HG03025 (cell line): ENCODE data around the gene PTPN7.
"Not testable (repeated sequence)": the region's sequence is repeated elsewhere in the genome, so short reads cannot be mapped to it uniquely, and the experiment has no call there.

ENCODE experiments used
- ATAC-seq: cut with Tn5 transposase; IDR thresholded peaks from one replicate; pipeline ENCODE4 v1.9.1; 2021; ENCODE audit warnings: mild to moderate bottlenecking, moderate library complexity; ENCODE audit not compliant: unreplicated experiment, low FRiP score

PTPN7 gene

DNA sequence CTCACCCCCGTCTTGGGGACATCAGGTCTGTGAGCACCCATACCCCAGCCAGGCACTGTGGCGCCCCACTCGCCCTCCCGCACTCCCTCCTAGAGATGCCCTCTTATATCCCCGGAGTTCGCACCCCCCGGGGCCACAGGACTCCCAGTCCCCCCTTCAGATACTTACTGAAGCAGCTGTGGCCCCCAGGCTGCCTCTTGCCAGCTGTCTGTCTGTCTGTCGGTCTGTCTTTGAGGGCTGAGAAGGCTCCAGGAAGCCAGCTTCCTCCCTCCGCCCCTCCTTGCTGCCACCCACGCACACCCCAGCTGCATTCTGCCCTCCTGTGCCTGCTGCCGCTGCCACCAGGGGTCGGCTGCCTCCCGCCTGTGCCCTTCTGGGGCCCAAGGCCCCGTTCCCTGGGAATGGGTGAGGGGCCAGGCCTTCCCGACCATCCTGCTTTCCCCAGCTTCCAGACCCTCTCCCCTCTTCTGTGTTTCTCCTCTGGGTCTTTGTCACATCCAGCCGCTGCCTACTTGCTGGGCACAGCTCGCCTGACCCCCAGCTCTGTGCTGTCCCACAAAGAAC lies at the start of gene PTPN7:
Gene PTPN7, minus strand, starts transcription at position 226 of the 564 bp plus-strand sequence. CDS start 1,200 bp downstream, outside the sequence.
- ATAC-seq: no peak

DNA sequence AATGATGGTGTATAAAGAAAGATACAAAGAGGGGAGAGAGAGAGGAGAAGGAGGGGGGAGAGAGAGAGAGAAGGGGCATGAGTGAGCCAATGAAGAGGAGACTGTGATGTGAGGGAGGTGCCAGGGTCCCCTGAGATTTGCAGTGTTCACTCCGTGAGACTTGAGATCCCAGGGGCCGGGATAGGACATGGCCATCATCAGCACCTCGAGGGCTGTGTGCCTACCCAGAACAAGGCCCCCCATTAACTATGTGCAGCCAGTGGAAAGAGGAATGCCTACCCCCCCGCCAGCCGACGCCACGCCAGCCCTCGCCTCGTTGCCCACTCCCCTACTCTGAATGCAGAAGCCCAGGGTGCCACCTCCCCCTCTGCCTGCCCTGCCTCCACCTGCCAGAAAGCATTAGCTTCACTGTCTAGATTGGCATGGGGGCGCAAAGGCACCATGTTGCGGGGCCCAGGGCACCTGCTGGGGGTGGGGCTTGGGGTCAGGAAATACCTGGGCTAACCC lies 48.0 kb upstream of the PTPN7 start:
- no peak for ATAC-seq

DNA sequence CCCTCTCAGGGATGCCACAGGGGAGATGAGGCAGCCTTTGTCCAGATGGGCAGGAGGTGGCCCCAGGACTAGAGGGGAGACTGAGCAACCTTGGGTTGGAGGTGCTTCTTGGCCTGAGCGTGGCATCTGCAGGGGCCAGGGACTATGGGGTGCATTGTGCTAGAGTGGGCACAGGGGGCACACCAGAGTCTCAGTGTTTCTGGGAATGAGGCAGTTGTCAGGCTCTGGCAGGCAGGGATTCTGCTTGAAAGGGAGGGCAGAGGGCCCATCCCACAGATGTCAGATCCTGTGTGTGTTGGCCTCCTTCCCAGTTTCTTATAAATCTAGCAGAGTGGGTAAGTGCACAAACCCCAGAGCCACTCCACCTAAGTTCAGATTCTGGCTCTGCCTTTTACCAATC lies 46.9 kb upstream of the PTPN7 start:
- ATAC-seq: no peak

DNA sequence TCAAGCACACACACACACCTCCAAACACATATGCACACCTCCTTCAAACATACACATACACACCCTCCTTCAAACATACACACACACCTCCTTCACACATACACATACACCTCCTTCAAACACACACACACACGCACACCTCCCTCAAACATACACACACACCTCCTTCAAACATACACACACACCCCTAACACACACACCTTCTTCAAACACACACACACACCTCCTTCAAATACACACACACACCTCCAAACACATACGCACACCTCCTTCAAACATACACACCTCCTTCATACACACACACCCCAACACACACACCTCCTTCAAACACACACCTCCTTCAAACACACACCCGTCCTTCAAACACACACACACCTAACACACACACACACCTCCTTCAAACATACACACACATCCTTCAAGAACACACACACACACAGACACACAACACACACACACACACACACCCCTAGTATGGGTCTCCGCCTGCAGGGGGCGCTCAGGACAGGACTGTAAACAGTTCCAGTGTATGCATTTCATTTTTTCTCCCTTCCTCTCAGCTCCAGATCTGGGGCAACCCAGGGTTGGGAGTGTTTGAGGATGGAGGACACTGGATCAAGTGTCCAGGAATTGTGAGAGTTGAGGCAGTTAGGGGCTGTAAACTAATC lies 45.3 kb upstream of the PTPN7 start:
- ATAC-seq: no peak

DNA sequence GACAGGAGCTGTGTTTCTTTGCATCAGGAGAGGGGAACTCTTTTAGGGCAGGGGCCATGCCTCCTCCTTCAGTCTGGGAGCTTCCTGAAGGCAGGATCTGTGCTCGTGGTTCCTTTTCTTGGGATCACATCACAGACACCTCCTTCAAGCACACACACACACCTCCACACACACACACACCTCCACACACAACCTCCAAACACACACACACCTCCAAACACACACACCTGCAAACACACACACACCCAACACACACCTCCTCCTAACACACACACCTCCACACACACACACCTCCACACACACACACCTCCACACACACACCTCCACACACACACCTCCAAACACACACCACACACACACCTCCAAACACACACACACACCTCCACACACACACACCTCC lies 43.7 kb upstream of the PTPN7 start:
- ATAC-seq: no peak

DNA sequence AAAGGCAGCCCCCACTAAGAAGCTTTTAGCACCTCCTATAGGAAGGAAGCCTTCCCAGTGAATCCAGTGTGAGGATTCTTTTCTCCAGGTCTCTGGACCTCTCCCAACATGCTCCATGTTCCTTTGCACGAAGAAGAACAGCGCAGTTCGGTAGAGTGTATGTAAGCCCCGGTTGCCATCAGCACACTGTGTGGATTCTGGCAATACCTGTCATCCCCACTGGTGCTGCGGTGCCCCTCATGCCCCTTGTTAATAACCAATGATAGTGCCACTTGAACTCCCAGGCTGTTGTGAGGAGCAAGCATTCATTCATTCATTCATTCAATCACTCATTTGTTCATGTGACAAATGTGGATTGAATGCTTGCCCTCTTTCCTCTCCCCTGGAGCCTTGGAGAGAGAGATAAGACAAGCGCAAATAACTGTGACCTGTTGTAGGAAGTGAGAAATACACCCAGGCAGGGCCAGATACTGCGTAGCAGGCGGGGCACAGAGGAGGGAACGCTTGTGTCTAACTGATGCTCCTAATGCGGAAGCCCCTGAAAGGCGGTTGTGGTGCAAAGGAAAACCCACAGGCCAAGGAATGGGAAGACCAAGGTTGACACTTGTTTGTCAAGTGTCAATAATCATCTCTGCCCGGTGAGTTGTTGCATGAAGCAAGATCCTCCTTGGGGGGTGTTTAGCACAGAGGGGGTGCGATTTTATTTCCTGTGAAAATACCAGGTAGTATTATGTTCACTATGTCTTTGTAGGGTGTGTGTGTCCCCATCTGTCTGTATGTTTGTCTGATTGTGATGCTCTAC lies 43.0 kb upstream of the PTPN7 start:
- no peak for ATAC-seq

DNA sequence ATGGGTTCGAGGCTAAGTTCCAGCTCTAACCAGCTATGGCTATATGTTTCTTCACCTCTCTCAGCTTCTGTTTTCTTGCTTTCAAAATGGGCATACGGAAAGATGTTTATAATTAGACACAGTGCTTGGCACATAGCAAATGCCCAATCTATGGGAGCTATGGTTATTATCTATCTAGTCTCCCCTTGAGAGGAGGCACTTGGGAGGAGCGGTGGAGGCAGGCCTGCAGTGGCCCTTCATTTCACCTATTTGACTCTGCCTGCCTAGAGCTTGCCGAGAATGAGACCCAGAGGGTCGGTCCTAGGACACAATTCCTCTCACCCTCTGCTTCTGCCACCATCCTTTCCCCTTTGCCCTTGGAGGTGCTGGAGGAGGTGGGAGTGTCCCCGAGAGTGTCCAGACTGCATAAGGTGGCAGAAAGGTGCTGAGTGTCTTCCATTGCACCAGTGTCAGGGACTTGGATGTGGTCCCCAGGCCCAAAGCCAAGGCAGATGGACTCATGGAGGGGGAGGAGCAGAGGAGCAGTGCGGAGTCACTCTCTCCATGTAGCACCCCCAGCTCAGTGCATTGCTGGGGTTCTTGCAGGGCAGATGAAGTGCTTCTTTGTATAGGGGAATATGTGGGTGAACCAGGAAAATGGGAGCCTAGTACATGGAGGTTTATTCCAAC lies 42.2 kb upstream of the PTPN7 start:
- ATAC-seq: no peak

DNA sequence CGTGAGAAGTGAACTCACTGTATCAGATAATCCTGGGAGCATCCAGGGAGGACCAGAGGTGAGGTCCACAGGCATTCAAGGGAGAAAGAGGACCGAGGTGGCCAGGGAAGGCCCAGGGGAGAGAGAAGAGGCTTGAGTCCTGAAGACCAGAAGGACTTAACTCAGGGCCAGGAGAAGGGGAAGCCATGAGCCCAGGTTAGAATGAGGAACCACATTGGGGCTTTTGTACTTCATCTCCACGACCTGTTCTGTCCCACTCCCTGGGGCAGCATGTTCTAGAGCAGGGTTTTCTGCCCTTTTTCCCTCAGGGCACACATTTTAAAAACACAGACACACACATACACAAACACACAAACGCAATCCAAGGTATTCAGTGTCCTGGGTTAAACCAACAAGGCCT lies 41.6 kb upstream of the PTPN7 start:
- ATAC-seq: no peak

DNA sequence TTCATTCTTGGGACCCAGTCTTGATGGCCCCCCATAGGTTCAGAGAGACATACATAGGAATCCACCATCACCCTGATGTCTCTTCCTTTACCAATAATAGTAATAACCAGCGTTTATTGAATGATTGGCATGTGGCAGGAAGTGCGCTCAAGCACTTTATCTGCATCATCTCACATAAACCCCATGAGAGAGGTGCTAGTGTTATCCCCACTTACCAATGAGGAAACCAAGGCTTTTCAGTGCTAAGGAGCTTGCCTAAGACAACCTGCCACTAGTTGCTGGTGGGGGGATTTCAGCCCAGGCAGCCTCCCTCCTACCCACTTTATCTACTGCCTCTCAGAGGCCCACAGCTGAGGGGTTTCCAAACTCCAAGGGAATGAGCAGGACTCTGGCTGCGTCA lies 40.9 kb upstream of the PTPN7 start:
- no peak for ATAC-seq

DNA sequence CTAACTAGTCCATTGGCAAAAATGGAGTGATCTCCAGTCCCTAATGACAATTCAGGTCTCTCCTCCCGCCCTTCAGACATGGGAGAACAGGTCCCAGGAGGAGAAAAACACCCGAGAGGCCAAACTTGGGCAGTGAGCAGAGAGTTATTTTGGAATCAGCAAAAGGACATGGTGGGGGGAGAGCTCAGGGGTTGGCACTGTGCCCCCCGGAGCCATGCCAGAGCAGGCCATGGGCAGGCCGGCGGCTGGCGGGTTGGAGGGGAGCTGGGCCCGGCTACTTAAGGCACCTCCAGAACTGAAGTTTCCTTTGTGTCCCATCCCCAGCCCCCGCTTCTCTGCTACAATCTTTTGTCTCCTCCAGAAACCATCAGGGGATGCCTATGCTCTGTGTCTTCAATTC lies 40.3 kb upstream of the PTPN7 start:
- no peak for ATAC-seq

DNA sequence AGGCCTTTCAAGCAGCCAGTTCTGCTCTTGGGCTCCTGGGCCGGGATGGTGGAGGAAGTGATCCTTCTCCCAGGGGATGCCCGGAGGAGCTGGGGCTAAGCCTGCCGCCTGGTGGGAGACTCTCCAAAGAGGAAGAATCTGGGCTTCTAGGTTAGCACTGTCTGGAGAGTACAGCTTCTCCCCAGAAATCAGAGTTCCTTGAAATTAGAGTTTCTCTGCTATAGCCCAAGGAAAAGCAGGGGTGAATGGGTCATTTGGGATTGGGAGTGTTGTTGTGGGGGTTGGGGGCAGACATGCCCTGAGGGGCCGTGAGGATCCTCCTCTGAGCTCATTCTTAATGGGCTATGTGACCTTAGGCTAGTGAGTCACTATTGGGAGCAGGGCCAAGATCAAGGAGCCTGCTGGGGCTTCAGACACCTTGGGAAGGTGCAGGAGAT lies 39.7 kb upstream of the PTPN7 start:
- ATAC-seq: no peak

DNA sequence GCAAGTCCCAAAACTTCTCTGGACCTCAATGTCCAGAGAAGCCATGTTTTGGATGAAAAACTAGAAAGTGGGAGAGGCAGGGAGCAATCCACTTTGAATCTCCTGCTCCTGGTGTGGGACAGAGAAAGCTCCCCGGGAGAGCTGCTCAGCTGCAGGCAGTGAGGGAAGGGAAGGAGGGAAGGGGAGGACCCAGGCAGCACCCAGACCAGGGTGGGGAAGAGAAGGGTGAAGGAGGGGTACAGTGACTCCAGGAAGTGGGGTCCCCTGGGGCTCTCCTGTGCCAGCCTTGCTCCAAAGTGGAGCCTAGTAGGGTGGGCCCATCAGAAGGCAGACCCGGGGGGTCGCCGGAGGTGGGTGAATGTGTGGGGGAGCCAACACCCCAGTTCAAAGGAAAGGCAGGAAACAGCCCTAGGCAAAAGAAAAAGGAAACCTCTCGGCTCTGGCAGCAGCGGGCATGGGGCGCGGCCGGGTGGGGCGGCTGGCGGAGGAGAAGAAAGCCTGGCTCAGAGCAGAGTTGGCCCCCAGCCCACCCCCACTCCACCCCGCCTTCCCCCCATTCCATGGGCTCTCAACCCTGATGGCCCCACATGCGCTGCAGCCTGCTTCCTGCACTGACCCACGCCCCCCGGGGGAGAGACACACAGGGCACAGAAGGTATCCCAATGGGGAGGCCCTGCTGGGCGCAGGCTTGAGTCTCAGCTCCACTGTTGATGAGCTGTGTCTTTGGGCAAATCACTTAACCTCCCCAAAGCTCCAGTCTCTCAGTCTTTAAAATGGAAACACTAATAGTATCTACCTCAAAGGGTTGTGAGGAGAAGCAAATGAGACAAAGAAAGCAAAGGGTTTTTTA lies 38.9 kb upstream of the PTPN7 start:
- ATAC-seq: no peak

DNA sequence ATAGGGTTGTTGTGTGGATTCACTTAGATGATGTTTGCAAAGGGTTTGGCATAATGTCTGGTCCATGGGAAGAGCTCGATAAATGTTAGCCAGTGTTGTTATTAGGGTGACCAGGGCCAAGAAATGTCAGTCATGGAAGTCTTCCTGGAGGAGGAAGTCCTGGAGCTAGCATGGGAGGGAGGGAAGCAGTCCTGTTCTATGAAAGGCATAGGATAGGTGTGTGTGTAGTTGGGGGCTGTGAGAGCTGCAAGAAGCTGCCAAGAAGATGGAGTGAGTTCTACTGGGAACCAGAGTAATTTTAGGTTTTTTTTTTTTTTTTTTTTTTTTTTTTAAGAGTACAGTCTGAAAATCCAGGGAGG lies 37.9 kb upstream of the PTPN7 start:
- ATAC-seq: no peak

DNA sequence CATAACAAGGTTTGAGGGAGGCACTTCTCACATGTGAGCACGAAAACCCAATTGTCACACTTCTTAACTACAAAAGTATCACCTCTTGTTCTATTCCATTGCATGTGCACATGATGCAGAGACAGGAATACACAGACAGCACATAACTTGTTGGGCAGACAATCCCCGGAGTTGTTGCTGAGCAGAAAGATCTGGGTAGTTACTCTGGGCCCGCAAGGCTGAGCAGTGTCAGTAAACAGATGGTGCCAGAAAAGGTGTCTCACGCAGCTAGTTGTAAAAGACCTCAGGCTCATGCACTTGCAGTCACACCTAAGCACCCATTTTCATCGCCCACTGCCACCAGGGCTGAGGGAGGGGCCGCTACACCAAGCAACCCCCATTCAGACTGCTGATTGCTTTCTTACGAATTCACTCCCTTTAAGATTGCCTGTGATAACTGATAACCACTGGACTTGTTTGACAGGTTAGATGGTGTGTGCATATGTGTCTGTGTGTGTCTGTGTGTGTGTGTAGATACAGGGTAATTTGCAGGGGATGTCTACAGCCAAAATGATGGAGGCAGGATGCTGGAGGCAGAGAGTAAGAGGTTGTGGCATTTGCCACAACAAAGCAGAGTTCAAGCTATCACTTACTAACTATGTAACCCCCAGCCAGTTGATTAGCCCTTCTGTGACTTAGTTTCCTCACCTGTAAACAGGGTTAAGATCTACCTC lies 37.4 kb upstream of the PTPN7 start:
- no peak for ATAC-seq

DNA sequence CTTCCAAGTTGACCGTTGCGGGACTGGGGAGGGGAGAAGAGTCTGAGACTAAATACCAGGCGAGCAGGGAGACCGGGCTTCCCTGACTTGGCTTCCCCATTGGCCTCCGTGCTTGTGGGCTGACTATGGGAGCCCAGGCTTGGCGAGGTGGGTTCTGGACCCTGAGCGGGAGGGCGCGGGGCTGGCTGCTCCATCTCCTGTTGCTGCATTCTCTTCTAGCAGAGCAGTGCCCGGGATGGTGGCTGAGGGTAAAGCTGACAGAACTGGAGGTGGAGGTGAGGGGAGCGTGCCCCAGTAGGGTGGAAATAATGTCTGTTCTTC lies 33.9 kb upstream of the PTPN7 start:
- no peak for ATAC-seq

DNA sequence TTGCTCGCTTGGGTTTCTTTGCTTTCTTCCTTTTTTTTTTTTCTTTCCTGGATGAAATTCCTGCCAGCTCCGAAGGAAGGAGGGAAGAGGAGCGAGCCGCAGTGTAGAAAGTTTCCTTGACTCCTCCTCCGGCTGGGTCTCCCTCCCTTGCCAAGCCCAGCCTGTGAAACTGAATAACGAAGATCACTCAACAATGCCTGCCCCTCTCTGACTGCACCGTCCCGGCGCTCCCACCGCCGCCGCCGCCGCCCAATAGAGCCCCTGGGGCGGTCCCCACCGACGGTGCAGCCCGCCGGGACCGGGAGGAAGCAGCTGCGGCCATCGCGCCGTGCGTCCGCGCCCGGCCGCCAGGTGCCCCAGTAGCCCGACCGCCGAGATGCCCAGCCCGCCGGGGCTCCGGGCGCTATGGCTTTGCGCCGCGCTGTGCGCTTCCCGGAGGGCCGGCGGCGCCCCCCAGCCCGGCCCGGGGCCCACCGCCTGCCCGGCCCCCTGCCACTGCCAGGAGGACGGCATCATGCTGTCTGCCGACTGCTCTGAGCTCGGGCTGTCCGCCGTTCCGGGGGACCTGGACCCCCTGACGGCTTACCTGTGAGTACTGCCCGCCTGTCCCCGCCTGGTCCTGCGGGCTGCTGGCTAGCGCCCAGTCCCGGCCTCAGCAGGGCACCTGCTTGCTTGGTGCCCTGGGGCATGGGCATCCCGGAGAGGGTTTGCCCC lies 33.4 kb upstream of the PTPN7 start, which contains the start of gene LGR6:
Gene LGR6, plus strand, starts transcription at position 186 of the 714 bp plus-strand sequence. Its CDS starts 191 bp downstream, at position 377.
- no peak for ATAC-seq

DNA sequence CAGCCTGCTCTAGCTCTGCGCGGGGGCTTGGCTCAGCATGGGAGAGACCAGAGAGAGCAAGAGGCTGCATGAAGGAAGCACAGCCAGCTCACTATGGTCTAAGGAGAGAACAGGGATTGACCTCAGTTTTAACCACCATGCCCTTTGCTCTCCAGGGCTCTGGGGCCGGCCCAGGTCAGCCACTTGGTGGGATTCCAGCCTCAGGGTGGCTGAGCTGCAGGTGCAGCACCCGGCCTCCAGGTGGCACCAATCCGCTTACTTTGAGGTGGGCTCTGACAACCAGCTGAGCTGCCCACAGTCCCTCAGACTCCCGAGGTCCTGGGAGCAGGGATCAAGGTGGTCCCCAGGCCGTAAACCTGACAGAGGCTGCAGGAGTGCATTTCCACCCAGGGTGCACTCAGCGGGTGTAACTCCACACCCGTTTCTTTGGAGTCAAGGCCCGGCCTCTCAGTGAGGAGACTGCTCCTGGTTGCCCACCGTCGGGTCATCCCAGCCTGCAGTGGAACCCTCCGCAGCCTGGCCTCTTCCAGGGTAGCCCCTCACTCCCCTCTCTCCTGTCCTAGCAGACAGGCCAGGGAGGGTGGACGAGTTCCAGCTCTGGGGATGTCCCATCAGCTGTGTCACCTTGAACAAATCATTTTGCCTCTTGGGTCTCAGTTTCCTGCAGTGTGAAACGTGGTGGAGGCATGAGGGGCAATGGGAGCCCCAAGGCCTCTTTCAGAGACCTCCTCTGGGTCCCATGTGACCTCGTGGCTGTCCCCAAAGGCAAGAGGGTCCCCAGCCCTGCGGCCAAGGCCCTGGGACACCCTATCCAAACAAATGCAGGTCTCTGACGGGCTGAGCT lies 32.6 kb upstream of the PTPN7 start:
- ATAC-seq: no peak

DNA sequence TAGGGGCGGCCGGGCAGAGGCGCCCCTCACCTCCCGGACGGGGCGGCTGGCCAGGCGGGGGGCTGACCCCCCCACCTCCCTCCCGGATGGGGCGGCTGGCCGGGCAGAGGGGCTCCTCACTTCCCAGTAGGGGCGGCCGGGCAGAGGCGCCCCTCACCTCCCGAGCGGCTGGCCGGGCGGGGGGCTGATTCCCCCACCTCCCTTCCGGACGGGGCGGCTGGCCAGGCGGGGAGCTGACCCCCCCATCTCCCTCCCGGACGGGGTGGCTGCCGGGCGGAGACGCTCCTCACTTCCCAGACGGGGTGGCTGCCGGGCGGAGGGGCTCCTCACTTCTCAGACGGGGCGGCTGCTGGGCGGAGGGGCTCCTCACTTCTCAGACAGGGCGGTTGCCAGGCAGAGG lies 31.0 kb upstream of the PTPN7 start:
- not testable (repeated sequence) for ATAC-seq
